ENCODE data around the gene ARHGEF10L.
"Not testable (repeated sequence)": the region's sequence is repeated elsewhere in the genome, so short reads cannot be mapped to it uniquely, and the experiment has no call there.

ARHGEF10L gene
- 0 to 0.19 (median 0.09) reads per million in 3 donors for total RNA-seq

GRCh38 chr1:17539477-17540254 is at the start of gene ARHGEF10L:
Gene ARHGEF10L (plus strand): TSS chr1:17539698. CDS start chr1:17580596, 40,898 bp downstream.
- no peaks in the 10 kb centered on the region for H3K36me3 ChIP-seq (ENCODE audit: control insufficient read depth, insufficient read depth, low read length)
- H3K27ac ChIP-seq (ENCODE audit: insufficient read depth, low read length, poor library complexity, severe bottlenecking): no peak within 1 kb of the TSS
- no peak for DNase-seq
- H3K4me3 ChIP-seq (ENCODE audit: insufficient read depth, low read depth, low read length, poor library complexity, severe bottlenecking): no peak within 1 kb of the TSS
- H3K9me3 ChIP-seq (ENCODE audit: control insufficient read depth, low read length): no peaks in the 10 kb centered on the region
- H3K27me3 ChIP-seq (replicated peaks; ENCODE audit: control insufficient read depth, insufficient read depth, low read length, poor library complexity, severe bottlenecking): no peaks in the 10 kb centered on the region
- no peaks in the 10 kb centered on the region for H3K4me1 ChIP-seq (ENCODE audit: control insufficient read depth, insufficient read depth, low read length, poor library complexity, severe bottlenecking)

GRCh38 chr1:17489768-17490417 is 49.6 kb upstream of the ARHGEF10L start:
- not testable (repeated sequence) for H3K27ac ChIP-seq (ENCODE audit: insufficient read depth, low read length, poor library complexity, severe bottlenecking); H3K36me3 ChIP-seq (ENCODE audit: control insufficient read depth, insufficient read depth, low read length)

GRCh38 chr1:17490667-17491066 is 48.8 kb upstream of the ARHGEF10L start:
- not testable (repeated sequence) for H3K4me1 ChIP-seq (ENCODE audit: control insufficient read depth, insufficient read depth, low read length, poor library complexity, severe bottlenecking); H3K27me3 ChIP-seq (replicated peaks; ENCODE audit: control insufficient read depth, insufficient read depth, low read length, poor library complexity, severe bottlenecking); H3K4me3 ChIP-seq (ENCODE audit: insufficient read depth, low read depth, low read length, poor library complexity, severe bottlenecking); H3K9me3 ChIP-seq (ENCODE audit: control insufficient read depth, low read length); H3K36me3 ChIP-seq (ENCODE audit: control insufficient read depth, insufficient read depth, low read length); DNase-seq; H3K27ac ChIP-seq (ENCODE audit: insufficient read depth, low read length, poor library complexity, severe bottlenecking)

More at GRCh38 chr1:17489768-17490417, 49.6 kb upstream of the ARHGEF10L start:
- H3K4me1 ChIP-seq (ENCODE audit: control insufficient read depth, insufficient read depth, low read length, poor library complexity, severe bottlenecking); H3K27me3 ChIP-seq (replicated peaks; ENCODE audit: control insufficient read depth, insufficient read depth, low read length, poor library complexity, severe bottlenecking); H3K4me3 ChIP-seq (ENCODE audit: insufficient read depth, low read depth, low read length, poor library complexity, severe bottlenecking); H3K9me3 ChIP-seq (ENCODE audit: control insufficient read depth, low read length); DNase-seq: not testable (repeated sequence)

DNA sequence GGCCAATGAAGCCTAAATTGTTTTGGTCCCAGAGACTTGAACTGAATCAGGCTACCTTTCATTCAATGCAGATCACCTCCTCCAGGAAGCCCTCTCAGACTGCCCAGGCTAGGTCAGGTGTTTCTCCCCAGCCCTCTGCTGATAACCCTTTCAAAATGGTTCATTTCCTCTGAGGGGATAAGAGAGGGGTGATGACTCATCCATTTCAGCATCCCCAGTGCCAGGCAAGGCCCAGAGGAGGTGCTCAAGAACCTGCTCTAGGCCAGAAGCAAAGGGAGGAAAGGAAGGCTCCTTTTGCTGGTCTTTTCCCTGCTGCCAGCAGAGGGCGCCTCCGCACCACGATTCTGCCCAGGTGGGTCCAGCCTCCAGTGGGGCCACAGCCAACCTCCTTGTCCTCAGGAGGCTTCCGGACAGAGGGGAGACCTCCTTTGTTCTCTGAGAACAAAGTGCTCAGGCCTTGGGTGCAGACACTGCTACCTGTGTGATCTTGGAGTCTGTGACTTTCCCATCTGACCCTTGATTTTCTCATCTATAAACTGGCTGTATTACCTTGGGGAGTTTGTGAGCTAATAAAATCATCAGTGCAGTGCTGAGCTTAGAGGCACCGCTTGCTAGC is 45.3 kb upstream of the ARHGEF10L start:
- Histone ChIP-seq H3K4me3 (ENCODE audit: insufficient read depth, low read depth, low read length, poor library complexity, severe bottlenecking) (no peak overlapping the region), H3K9me3 (ENCODE audit: control insufficient read depth, low read length) (no peaks in the 10 kb centered on the region), H3K27me3 (replicated peaks; ENCODE audit: control insufficient read depth, insufficient read depth, low read length, poor library complexity, severe bottlenecking) (no peaks in the 10 kb centered on the region), H3K36me3 (ENCODE audit: control insufficient read depth, insufficient read depth, low read length) (no peaks in the 10 kb centered on the region), H3K4me1 (ENCODE audit: control insufficient read depth, insufficient read depth, low read length, poor library complexity, severe bottlenecking) (no peaks in the 10 kb centered on the region), H3K27ac (ENCODE audit: insufficient read depth, low read length, poor library complexity, severe bottlenecking) (no peak overlapping the region)
- peak; percentile 12 to 24 (median 12) for DNase-seq

- Histone ChIP-seq H3K27me3 (replicated peaks; ENCODE audit: control insufficient read depth, insufficient read depth, low read length, poor library complexity, severe bottlenecking) (no peaks in the 10 kb centered on the region), H3K27ac (ENCODE audit: insufficient read depth, low read length, poor library complexity, severe bottlenecking) (no peak overlapping the region), H3K4me1 (ENCODE audit: control insufficient read depth, insufficient read depth, low read length, poor library complexity, severe bottlenecking) (no peaks in the 10 kb centered on the region), H3K4me3 (ENCODE audit: insufficient read depth, low read depth, low read length, poor library complexity, severe bottlenecking) (no peak overlapping the region), H3K9me3 (ENCODE audit: control insufficient read depth, low read length) (no peaks in the 10 kb centered on the region), H3K36me3 (ENCODE audit: control insufficient read depth, insufficient read depth, low read length) (no peaks in the 10 kb centered on the region)
- no peak for DNase-seq
Measured at GRCh38 chr1:17496419-17496818, 43.1 kb upstream of the ARHGEF10L start.

DNA sequence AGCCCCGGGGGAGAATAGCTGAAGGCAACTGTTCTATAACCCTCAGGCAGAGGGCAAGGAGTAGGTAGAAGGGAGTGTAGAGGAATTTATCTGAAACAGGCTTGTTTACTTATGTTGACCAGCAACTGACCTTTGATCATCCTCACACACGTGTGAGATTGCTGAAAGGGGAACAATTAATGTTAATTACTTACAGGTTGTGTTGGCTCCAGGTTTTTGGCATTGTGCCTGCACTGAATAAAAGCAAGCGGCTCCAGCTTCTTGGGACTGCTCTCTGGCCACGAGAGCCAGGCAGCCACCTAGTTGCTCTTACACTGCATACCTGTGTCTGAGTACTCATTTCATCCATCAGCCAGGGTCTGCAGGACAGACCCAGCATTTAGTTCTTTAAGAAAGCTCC is 41.3 kb upstream of the ARHGEF10L start:
- Histone ChIP-seq H3K36me3 (ENCODE audit: control insufficient read depth, insufficient read depth, low read length) (no peaks in the 10 kb centered on the region), H3K4me3 (ENCODE audit: insufficient read depth, low read depth, low read length, poor library complexity, severe bottlenecking) (no peak overlapping the region), H3K9me3 (ENCODE audit: control insufficient read depth, low read length) (no peaks in the 10 kb centered on the region), H3K27me3 (replicated peaks; ENCODE audit: control insufficient read depth, insufficient read depth, low read length, poor library complexity, severe bottlenecking) (peaks cover 9% of the 10 kb centered on the region), H3K4me1 (ENCODE audit: control insufficient read depth, insufficient read depth, low read length, poor library complexity, severe bottlenecking) (no peaks in the 10 kb centered on the region), H3K27ac (ENCODE audit: insufficient read depth, low read length, poor library complexity, severe bottlenecking) (no peak overlapping the region)
- DNase-seq: no peak

DNA sequence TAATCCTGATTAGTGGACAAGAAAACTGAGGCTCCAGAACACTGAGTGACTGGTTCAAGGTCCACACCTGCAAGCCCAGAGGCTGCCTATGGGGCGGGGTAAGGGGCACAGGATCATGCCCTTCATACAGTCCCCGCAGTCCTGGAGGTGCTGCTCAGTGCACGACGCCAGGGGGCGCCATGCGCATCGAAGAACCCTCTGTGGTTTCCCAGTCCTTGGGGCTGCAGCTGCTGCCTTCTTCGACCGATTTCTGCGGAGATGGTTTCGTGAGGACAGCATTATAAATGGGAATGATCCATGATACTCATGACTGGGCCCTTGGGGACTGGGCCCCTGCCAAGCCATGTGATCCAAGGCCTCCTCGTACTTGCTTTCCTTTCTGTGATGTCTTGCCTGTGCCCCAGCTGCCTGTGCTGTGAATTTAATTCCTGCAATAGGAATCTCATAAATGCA is 37.1 kb upstream of the ARHGEF10L start:
- H3K36me3 ChIP-seq (ENCODE audit: control insufficient read depth, insufficient read depth, low read length): no peaks in the 10 kb centered on the region
- H3K9me3 ChIP-seq (ENCODE audit: control insufficient read depth, low read length): no peaks in the 10 kb centered on the region
- H3K4me3 ChIP-seq (ENCODE audit: insufficient read depth, low read depth, low read length, poor library complexity, severe bottlenecking): no peak overlapping the region
- H3K4me1 ChIP-seq (ENCODE audit: control insufficient read depth, insufficient read depth, low read length, poor library complexity, severe bottlenecking): no peaks in the 10 kb centered on the region
- H3K27ac ChIP-seq (ENCODE audit: insufficient read depth, low read length, poor library complexity, severe bottlenecking): no peak overlapping the region
- DNase-seq: no peak
- peaks cover 9% of the 10 kb centered on the region for H3K27me3 ChIP-seq (replicated peaks; ENCODE audit: control insufficient read depth, insufficient read depth, low read length, poor library complexity, severe bottlenecking)

GRCh38 chr1:17503146-17503545 is 36.4 kb upstream of the ARHGEF10L start:
- no peaks in the 10 kb centered on the region for H3K9me3 ChIP-seq (ENCODE audit: control insufficient read depth, low read length)

DNA sequence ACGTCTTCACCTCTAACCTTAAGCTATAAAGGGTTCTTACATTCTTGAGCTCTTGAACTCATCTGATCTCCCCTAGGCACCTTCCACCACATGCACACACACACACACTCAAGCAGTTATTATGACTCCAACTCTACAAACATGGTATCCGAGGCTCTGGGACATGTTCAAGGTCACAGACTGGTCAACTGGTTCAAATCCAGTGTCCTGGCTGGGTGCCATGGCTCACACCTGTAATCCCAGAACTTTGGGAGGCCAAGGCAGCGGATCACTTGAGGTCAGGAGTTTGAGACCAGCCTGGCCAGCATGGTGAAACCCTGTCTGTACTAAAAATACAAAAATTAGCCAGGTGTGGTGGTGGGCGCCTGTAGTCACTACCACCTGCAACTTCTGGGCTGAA is 32.3 kb upstream of the ARHGEF10L start:
- not testable (repeated sequence) for H3K27me3 ChIP-seq (replicated peaks; ENCODE audit: control insufficient read depth, insufficient read depth, low read length, poor library complexity, severe bottlenecking); H3K27ac ChIP-seq (ENCODE audit: insufficient read depth, low read length, poor library complexity, severe bottlenecking); H3K4me1 ChIP-seq (ENCODE audit: control insufficient read depth, insufficient read depth, low read length, poor library complexity, severe bottlenecking); H3K4me3 ChIP-seq (ENCODE audit: insufficient read depth, low read depth, low read length, poor library complexity, severe bottlenecking); DNase-seq; H3K9me3 ChIP-seq (ENCODE audit: control insufficient read depth, low read length); H3K36me3 ChIP-seq (ENCODE audit: control insufficient read depth, insufficient read depth, low read length)

More at GRCh38 chr1:17503146-17503545, 36.4 kb upstream of the ARHGEF10L start:
- Histone ChIP-seq H3K4me3 (ENCODE audit: insufficient read depth, low read depth, low read length, poor library complexity, severe bottlenecking) (no peak overlapping the region), H3K36me3 (ENCODE audit: control insufficient read depth, insufficient read depth, low read length) (no peaks in the 10 kb centered on the region), H3K27ac (ENCODE audit: insufficient read depth, low read length, poor library complexity, severe bottlenecking) (no peak overlapping the region), H3K4me1 (ENCODE audit: control insufficient read depth, insufficient read depth, low read length, poor library complexity, severe bottlenecking) (no peaks in the 10 kb centered on the region), H3K27me3 (replicated peaks; ENCODE audit: control insufficient read depth, insufficient read depth, low read length, poor library complexity, severe bottlenecking) (peaks cover 9% of the 10 kb centered on the region)
- DNase-seq: no peak

DNA sequence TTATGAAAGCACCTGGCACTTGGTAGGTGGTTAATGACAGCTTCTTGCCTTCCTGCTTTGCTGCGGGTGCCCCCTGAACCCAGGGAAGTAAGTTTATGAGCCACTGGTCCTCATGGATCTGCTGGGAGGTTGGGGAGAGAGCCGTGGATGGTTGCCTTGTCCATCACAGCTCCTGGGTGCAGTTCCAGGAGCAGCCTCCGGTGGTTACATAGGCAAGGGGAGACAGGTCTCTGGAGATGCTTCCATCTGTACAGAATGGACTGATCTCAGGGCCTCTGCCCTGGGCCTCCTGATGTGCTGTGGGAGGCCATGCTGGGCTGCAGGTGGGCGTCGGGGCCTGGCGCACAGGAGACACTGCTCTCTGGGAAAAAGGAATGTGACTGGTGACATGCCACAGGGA is 31.6 kb upstream of the ARHGEF10L start:
- no peaks in the 10 kb centered on the region for H3K4me1 ChIP-seq (ENCODE audit: control insufficient read depth, insufficient read depth, low read length, poor library complexity, severe bottlenecking)
- H3K27me3 ChIP-seq (replicated peaks; ENCODE audit: control insufficient read depth, insufficient read depth, low read length, poor library complexity, severe bottlenecking): no peaks in the 10 kb centered on the region
- H3K9me3 ChIP-seq (ENCODE audit: control insufficient read depth, low read length): no peaks in the 10 kb centered on the region
- no peak for DNase-seq
- no peaks in the 10 kb centered on the region for H3K36me3 ChIP-seq (ENCODE audit: control insufficient read depth, insufficient read depth, low read length)
- H3K4me3 ChIP-seq (ENCODE audit: insufficient read depth, low read depth, low read length, poor library complexity, severe bottlenecking): no peak overlapping the region
- H3K27ac ChIP-seq (ENCODE audit: insufficient read depth, low read length, poor library complexity, severe bottlenecking): no peak overlapping the region
